SH-SY5Y (cell line): ENCODE measurements around the gene MMEL1.

ENCODE experiments used
- GATA2 ChIP-seq: IDR thresholded peaks from 2 replicates; pipeline ENCODE4 v1.6.1; 2011; ENCODE audit warnings: mild to moderate bottlenecking, low read depth, low read length
- GATA3 ChIP-seq: IDR thresholded peaks from 2 replicates; pipeline ENCODE4 v1.6.1; 2011; ENCODE audit warnings: low read depth, mild to moderate bottlenecking, low read length, moderate library complexity

DNA sequence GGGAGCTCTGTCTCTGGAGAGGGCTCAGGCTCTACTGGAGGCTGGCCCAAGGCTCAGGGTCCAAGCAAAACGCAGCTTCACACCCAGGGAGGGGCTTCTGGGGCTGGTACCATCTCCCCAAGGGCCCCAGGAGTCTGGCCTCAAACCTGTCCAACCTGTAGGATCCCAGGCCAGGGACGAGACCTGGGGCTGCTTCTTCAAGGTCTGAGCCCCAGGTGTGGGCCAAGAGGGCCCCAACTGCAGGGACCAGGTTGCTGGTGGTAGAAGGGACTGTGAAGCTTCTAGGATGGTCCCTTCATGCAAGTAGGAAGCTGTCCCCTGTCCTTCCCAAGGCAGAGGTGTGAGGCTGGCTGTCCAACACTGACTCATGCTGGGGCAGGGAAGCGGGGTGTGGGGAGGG, 7.8 kb upstream of the MMEL1 start:
- TF ChIP-seq GATA2, result no peak
- TF ChIP-seq GATA3, result no peak
